Neural progenitor cell (in vitro differentiated cells): ENCODE data around the gene ZNF385D.

Source experiments
- CTCF ChIP-seq: fragments of 200-600 bp; sonication (generic); IDR thresholded peaks from 2 replicates; pipeline ENCODE4 v1.5.1; 2017; ENCODE audit warnings: antibody characterized with exemption, mild to moderate bottlenecking
- EZH2 ChIP-seq: fragments of 200-600 bp; sonication (generic); IDR thresholded peaks from 2 replicates; pipeline ENCODE4 v1.6.1; 2017; ENCODE audit warnings: antibody characterized with exemption, mild to moderate bottlenecking, moderate library complexity
- EZH2phosphoT487 ChIP-seq: fragments of 200-600 bp; sonication (generic); IDR thresholded peaks from 2 replicates; pipeline ENCODE4 v1.6.1; 2017; ENCODE audit warnings: antibody characterized with exemption

- TF ChIP-seq CTCF (no peak), EZH2 (no peak), EZH2phosphoT487 (no peak)
Measured at GRCh38 chr3:21484828-21485144, 266.2 kb downstream of the ZNF385D start.
